Activated effector memory CD4-positive, alpha-beta T cell treated with Interleukin-2 at 50 U/mL for 16 hours (primary cell): ENCODE results near the gene ZDHHC11B.
"Not testable (repeated sequence)": the region's sequence is repeated elsewhere in the genome, so short reads cannot be mapped to it uniquely, and the experiment has no call there.

ENCODE experiments used
- DNase-seq: peaks from one replicate; pipeline ENCODE4 v3.0.0-alpha.2; 2020

ZDHHC11B gene

GRCh38 chr5:751992-752391 is 32.5 kb downstream of the ZDHHC11B start:
- not testable (repeated sequence) for DNase-seq

GRCh38 chr5:751496-751895 is 33.0 kb downstream of the ZDHHC11B start:
- no peak for DNase-seq

GRCh38 chr5:750226-750625 is 34.3 kb downstream of the ZDHHC11B start:
- DNase-seq, result not testable (repeated sequence)

- DNase-seq, result no peak
Observed at GRCh38 chr5:749101-749670, 35.3 kb downstream of the ZDHHC11B start.

- not testable (repeated sequence) for DNase-seq
Observed at GRCh38 chr5:748011-748980, 36.2 kb downstream of the ZDHHC11B start.

- not testable (repeated sequence) for DNase-seq
Observed at GRCh38 chr5:747303-747844, 37.2 kb downstream of the ZDHHC11B start.

- no peak for DNase-seq
Observed at GRCh38 chr5:746258-746761, 38.2 kb downstream of the ZDHHC11B start.

GRCh38 chr5:745272-746142 is 39.0 kb downstream of the ZDHHC11B start:
- DNase-seq, result not testable (repeated sequence)

GRCh38 chr5:743696-744404 is 40.7 kb downstream of the ZDHHC11B start:
- DNase-seq, result not testable (repeated sequence)

GRCh38 chr5:742276-742675 is 42.3 kb downstream of the ZDHHC11B start:
- not testable (repeated sequence) for DNase-seq

- not testable (repeated sequence) for DNase-seq
Observed at GRCh38 chr5:734145-734544, 50.4 kb downstream of the ZDHHC11B start.

- not testable (repeated sequence) for DNase-seq
Observed at GRCh38 chr5:732754-733454, 51.6 kb downstream of the ZDHHC11B start.

- not testable (repeated sequence) for DNase-seq
Observed at GRCh38 chr5:729225-729624, 55.3 kb downstream of the ZDHHC11B start.

GRCh38 chr5:727087-727486 is 57.4 kb downstream of the ZDHHC11B start:
- not testable (repeated sequence) for DNase-seq

- not testable (repeated sequence) for DNase-seq
Observed at GRCh38 chr5:723865-724264, 60.7 kb downstream of the ZDHHC11B start.

GRCh38 chr5:723309-723708 is 61.2 kb downstream of the ZDHHC11B start:
- DNase-seq, result not testable (repeated sequence)

- DNase-seq, result not testable (repeated sequence)
Observed at GRCh38 chr5:719379-719778, 65.2 kb downstream of the ZDHHC11B start.

GRCh38 chr5:717143-717542 is 67.4 kb downstream of the ZDHHC11B start:
- no peak for DNase-seq

- DNase-seq, result not testable (repeated sequence)
Observed at GRCh38 chr5:716740-717139, 67.8 kb downstream of the ZDHHC11B start.

- DNase-seq, result not testable (repeated sequence)
Observed at GRCh38 chr5:715636-716035, 68.9 kb downstream of the ZDHHC11B start.
